B cell (primary cell): ENCODE data around the gene ARFGAP1.

Experiments used
- EZH2 ChIP-seq: IDR thresholded peaks from 2 replicates; pipeline ENCODE4 v1.6.1; 2012; ENCODE audit warnings: borderline replicate concordance, low read depth, mild to moderate bottlenecking, moderate library complexity, low read length; ENCODE audit not compliant: insufficient read depth, poor library complexity, severe bottlenecking
- TF ChIP-seq, protein P1 (sequence below): fragments of 200-600 bp; IDR thresholded peaks from one replicate; pipeline ENCODE4 v1.8.0; 2022; ENCODE audit warnings: antibody characterized with exemption, mild to moderate bottlenecking

DNA sequence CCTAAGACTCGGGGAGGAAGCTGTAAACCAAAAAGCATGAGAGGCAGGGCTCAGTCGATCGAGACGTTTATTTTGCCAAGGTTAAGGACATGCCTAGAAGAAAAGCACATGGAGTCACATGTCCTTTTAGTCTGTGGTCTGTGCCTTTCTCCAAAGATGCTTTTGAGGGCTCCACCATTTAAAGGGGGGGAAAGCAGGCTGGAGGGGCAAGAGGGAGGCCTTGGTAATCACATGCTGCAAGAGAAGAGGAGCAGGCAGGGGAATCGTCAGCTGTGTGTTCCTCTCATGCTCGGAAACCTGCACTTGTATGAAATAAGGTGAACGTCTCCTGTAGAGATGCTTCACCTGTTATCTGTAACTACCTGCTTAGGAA is 47.5 kb upstream of the ARFGAP1 start:
- TF ChIP-seq, protein P1, sequence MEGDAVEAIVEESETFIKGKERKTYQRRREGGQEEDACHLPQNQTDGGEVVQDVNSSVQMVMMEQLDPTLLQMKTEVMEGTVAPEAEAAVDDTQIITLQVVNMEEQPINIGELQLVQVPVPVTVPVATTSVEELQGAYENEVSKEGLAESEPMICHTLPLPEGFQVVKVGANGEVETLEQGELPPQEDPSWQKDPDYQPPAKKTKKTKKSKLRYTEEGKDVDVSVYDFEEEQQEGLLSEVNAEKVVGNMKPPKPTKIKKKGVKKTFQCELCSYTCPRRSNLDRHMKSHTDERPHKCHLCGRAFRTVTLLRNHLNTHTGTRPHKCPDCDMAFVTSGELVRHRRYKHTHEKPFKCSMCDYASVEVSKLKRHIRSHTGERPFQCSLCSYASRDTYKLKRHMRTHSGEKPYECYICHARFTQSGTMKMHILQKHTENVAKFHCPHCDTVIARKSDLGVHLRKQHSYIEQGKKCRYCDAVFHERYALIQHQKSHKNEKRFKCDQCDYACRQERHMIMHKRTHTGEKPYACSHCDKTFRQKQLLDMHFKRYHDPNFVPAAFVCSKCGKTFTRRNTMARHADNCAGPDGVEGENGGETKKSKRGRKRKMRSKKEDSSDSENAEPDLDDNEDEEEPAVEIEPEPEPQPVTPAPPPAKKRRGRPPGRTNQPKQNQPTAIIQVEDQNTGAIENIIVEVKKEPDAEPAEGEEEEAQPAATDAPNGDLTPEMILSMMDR, result no peak
- TF ChIP-seq EZH2, result no peak
